Ectodermal cell (in vitro differentiated cells): ENCODE data around the gene BIN1. TPM values are rescaled to one million over a fixed set of nuclear protein-coding genes. Genes with fewer than 3 reads are reported as not detected.

Experiments used
- H3K27ac ChIP-seq: 2 replicates; pipeline ENCODE4 v1.7.0; 2013; ENCODE audit warnings: mild to moderate bottlenecking, low read depth, low read length; ENCODE audit not compliant: insufficient read depth, poor library complexity, severe bottlenecking
- H3K27me3 ChIP-seq: 2 replicates; pipeline ENCODE4 v1.7.0; 2013; ENCODE audit warnings: mild to moderate bottlenecking, low read length; ENCODE audit not compliant: insufficient read depth, control insufficient read depth, poor library complexity, severe bottlenecking
- H3K36me3 ChIP-seq: one replicate; pipeline ENCODE4 v1.7.0; 2013; ENCODE audit warnings: low read length; ENCODE audit not compliant: control insufficient read depth, insufficient read depth
- H3K4me1 ChIP-seq: one replicate; pipeline ENCODE4 v1.7.0; 2013; ENCODE audit warnings: low read length; ENCODE audit not compliant: control insufficient read depth, insufficient read depth
- H3K4me3 ChIP-seq: 2 replicates; pipeline ENCODE4 v1.7.0; 2013; ENCODE audit warnings: low read depth, low read length, control low read depth; ENCODE audit not compliant: insufficient read depth
- H3K9me3 ChIP-seq: 2 replicates; pipeline ENCODE4 v1.7.0; 2013; ENCODE audit warnings: mild to moderate bottlenecking, low read length, moderate library complexity; ENCODE audit not compliant: control insufficient read depth
- WGBS, 2 experiments: methylation state at CpG; one replicate each; pipeline ENCODE4 v1.1.7; 2013; ENCODE audit warnings: missing lambda C conversion rate in 2 of 2; 5-methylcytosine and 5-hydroxymethylcytosine counted together
- polyA plus RNA-seq, 4 experiments: library from polyadenylated mRNA; stranded (reverse); fragments of 50-300 nt; gene quantifications; one replicate each; pipeline ENCODE4 v1.2.3, GENCODE V29; 2013

The BIN1 gene, protein sequence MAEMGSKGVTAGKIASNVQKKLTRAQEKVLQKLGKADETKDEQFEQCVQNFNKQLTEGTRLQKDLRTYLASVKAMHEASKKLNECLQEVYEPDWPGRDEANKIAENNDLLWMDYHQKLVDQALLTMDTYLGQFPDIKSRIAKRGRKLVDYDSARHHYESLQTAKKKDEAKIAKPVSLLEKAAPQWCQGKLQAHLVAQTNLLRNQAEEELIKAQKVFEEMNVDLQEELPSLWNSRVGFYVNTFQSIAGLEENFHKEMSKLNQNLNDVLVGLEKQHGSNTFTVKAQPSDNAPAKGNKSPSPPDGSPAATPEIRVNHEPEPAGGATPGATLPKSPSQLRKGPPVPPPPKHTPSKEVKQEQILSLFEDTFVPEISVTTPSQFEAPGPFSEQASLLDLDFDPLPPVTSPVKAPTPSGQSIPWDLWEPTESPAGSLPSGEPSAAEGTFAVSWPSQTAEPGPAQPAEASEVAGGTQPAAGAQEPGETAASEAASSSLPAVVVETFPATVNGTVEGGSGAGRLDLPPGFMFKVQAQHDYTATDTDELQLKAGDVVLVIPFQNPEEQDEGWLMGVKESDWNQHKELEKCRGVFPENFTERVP
- polyA plus RNA-seq (2013, experiment 1 of 4): 58.2 TPM
- polyA plus RNA-seq (2013, experiment 2 of 4): 45.6 TPM
- 40.3 TPM for polyA plus RNA-seq (2013, experiment 3 of 4)
- 41.1 TPM for polyA plus RNA-seq (2013, experiment 4 of 4)

DNA sequence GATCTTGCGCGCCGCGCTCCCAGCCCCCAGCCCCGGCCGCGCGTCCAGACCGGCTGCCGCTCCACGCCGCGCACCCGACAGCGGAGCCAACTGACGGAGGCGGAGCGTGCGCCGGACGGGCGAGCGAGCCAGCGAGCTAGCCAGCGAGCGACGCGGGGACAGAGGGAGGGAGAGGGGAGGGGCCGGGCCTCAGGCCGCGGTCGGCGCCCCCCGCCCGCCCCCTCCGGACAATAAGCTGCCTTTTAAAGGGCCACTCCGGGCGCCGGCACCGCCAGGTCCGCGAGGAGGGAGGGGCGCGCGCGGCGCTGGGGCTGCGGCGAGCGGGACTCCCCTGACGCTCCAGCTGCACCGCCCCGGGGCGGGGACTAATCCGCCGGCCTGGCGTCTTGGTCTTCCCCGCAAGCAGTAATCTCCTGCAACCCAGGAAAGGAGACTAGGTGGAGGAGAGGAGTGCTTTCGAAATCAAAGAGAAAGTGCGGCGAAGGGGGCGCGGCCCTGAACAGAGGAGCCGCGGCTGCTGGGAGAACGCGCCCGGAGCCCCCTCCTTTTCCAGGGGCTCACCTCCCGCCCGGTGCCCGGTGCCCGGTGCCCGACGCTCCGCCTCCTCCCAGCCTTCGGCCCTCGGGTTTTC lies at the start of gene BIN1:
Gene BIN1, minus strand, starts transcription at position 164 of the 631 bp plus-strand sequence. CDS start 211 bp downstream, outside the sequence.
- Histone ChIP-seq H3K4me1 (peaks cover 19% of the 10 kb centered on the region), H3K9me3 (no peaks in the 10 kb centered on the region), H3K27me3 (peaks cover 3% of the 10 kb centered on the region), H3K27ac (peak within 1 kb of the TSS; percentile 53), H3K4me3 (peak within 1 kb of the TSS; percentile 56), H3K36me3 (no peaks in the 10 kb centered on the region)
- 0 to 1% methylated on average over 77 of the region's 77 CpGs for WGBS, 2 experiments

DNA sequence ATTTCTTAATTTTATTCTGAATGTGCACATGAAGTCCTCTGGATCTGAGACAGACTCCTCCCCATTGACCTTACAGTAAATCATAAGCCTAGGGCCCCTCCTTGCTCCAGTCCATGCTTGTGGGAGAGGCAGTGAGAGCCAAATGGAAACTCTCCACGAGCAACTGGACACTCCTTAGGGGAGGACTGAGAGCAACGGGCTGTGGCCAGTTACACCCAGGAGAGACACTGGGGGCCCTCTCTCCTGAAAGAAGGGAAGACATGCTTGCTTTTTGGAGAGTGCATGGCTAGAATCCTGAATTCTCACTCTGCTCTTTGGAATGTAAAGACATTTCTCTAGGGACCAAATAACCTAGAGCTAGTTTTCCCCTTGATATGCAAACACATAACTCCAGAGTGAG lies 49.0 kb upstream of the BIN1 start:
- 90 to 93% methylated on average over 2 of the region's 2 CpGs for WGBS, 2 experiments
- Histone ChIP-seq H3K27me3 (no peaks in the 10 kb centered on the region), H3K36me3 (no peaks in the 10 kb centered on the region), H3K27ac (no peak overlapping the region), H3K4me3 (no peak overlapping the region), H3K9me3 (no peaks in the 10 kb centered on the region), H3K4me1 (no peaks in the 10 kb centered on the region)

DNA sequence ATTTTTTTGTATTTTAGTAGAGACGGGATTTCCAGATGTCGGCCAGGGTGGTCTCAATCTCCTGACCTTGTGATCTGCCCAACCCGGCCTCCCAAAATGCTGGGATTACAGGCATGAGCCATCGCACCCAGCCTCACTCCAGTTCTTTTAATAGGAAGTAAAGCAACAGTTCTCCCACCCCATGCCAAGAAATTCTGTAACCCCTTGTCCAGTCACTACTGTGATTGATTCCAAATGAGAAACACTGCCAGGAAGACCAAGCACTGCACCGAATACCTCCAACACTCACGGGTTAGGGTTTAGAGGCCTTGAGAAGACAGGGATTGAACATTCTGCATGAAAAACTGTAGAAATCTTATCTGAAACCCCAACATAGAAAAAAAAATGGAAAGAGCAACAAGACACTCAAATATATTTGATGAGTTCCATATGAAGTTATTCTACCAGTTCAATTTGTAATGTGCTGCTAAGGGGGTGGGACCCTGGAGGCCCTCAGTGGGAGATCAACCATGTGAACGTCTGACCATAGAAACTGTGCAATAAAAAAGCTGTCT lies 48.2 kb upstream of the BIN1 start:
- Histone ChIP-seq H3K36me3 (no peaks in the 10 kb centered on the region), H3K27me3 (no peaks in the 10 kb centered on the region), H3K4me1 (no peaks in the 10 kb centered on the region), H3K9me3 (no peaks in the 10 kb centered on the region), H3K27ac (no peak overlapping the region), H3K4me3 (no peak overlapping the region)
- WGBS, 2 experiments: 91 to 94% methylated on average over 7 of the region's 7 CpGs

DNA sequence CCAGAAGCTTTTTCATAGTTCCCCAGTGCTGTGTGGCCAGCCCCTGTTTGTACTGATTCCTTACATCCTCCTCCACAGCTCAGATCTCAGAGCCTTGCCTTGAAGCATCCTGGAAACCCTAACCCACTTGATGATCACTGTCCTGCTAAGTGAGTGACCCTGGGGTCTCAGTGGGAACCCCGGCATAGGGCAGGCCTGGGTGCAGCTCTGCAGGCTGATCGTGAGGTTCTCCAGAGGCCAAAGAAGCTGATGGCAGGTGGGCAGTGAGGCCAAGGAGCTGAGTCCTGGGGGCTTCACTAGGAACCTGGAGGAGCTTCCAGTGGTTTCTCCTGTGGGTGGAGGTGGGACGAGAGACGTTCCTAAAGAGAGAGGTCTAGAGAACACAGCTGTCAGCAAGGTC lies 47.4 kb upstream of the BIN1 start:
- Histone ChIP-seq H3K27me3 (no peaks in the 10 kb centered on the region), H3K9me3 (no peaks in the 10 kb centered on the region), H3K4me1 (no peaks in the 10 kb centered on the region), H3K36me3 (no peaks in the 10 kb centered on the region), H3K27ac (no peak overlapping the region), H3K4me3 (no peak overlapping the region)
- 92 to 93% methylated on average over 4 of the region's 4 CpGs for WGBS, 2 experiments

DNA sequence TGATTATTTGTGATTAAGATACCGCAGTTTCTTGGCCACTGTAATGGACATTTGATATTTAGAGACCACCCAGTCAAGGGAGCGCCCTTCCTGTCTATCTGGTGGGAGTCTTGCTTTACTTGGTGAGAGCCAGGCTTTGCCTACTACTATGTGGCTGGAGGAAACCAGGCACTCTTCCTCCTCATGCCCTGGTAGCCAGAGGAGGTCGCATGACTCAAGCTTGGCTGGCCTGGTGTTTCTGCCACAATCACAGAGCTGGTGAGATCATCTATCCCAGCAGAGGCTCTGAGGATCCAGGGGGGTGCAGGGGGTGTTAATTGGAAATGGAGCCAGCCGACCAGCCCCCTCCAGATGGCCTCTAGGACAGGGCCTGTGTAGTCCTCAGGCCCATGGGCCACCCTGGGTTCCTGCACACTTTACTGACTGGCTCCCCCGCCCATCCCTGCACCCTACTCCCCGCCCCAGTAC lies 46.8 kb upstream of the BIN1 start:
- no peaks in the 10 kb centered on the region for H3K36me3 ChIP-seq
- H3K4me3 ChIP-seq: no peak overlapping the region
- H3K9me3 ChIP-seq: no peaks in the 10 kb centered on the region
- no peak overlapping the region for H3K27ac ChIP-seq
- no peaks in the 10 kb centered on the region for H3K4me1 ChIP-seq
- no peaks in the 10 kb centered on the region for H3K27me3 ChIP-seq
- 91 to 94% methylated on average over 6 of the region's 6 CpGs for WGBS, 2 experiments

DNA sequence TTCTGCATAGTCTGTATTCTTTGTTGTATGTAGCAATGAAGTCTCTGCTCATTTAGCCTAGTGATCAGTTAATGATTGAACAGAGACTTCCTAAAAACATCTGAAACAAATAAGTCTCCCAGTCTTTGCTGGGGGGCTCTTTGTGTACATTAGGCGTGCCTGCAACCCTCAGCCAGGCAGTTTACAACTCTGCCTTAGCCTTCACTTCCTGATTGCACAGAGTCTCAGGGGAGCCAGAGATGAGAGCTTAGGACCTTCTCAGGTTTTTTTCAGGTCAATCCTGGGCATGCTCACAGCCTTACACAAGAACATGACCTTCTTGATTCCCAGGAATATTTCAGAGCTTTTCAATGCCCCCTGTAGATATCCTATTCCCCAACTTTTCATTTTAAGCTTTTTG lies 44.0 kb upstream of the BIN1 start:
- WGBS, 2 experiments: 95 to 100% methylated on average over 1 of the region's 1 CpG
- no peak overlapping the region for H3K4me3 ChIP-seq
- H3K36me3 ChIP-seq: no peaks in the 10 kb centered on the region
- peaks cover 5% of the 10 kb centered on the region for H3K4me1 ChIP-seq
- no peaks in the 10 kb centered on the region for H3K27me3 ChIP-seq
- no peaks in the 10 kb centered on the region for H3K9me3 ChIP-seq
- no peak overlapping the region for H3K27ac ChIP-seq

DNA sequence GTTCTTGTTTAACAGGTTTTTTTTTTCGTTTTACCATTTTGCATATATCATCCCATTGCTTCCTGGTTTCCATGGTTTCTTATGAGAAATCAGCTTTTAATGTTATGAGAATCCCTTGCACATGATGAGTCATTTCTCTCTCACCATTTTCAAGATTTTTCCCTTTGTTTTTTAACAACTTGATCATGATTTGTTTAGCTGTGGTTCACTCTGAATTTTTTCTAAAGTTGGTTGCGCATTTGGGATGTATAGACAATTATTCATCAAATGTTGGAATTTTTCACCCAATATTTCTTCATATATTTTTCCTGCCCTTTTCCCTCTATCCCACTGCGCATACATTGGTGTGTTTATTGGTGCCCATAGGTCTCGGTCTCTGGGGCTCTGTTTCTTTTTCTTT lies 42.4 kb upstream of the BIN1 start:
- WGBS, 2 experiments: 89 to 95% methylated on average over 2 to 4 of the region's 4 CpGs
- Histone ChIP-seq H3K4me3 (no peak overlapping the region), H3K36me3 (no peaks in the 10 kb centered on the region), H3K4me1 (peaks cover 5% of the 10 kb centered on the region), H3K27ac (no peak overlapping the region), H3K27me3 (no peaks in the 10 kb centered on the region), H3K9me3 (no peaks in the 10 kb centered on the region)

DNA sequence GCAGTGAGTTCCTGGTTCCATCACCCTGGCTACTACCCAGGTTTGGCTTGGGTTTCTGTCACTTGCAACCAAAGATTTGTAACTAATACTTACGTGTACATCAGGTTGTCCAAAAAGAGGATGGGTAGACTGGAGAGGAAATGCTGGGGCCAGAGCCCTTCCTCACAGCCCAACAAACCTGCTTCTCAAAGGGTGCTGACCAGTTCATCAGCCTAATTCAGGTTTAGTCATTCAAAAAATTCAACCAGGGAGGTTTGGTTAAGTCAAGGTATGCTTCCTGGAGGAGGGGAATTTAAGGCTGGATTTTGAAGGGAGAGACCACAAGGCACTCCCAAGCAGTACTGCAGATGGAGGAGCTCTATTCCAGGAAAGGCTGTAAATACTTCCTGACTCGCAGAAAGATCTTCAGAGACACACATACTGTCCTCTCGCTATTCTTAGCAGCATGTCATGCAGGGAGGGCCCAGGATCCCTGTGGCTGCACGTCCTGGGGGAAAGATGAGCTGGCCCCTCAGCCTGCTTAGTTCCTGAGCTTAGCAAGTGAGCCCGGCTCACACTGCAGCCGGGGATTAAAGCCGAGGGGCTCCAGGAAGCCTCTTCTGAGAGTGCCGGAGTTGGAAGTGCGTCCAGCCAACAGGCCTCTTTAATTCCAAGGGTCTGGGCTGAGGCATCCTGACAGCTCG lies 40.0 kb upstream of the BIN1 start:
- H3K27ac ChIP-seq: no peak overlapping the region
- peaks cover 5% of the 10 kb centered on the region for H3K4me1 ChIP-seq
- H3K9me3 ChIP-seq: no peaks in the 10 kb centered on the region
- WGBS, 2 experiments: 56 to 57% methylated on average over 10 of the region's 10 CpGs
- no peak overlapping the region for H3K4me3 ChIP-seq
- no peaks in the 10 kb centered on the region for H3K27me3 ChIP-seq
- no peaks in the 10 kb centered on the region for H3K36me3 ChIP-seq

DNA sequence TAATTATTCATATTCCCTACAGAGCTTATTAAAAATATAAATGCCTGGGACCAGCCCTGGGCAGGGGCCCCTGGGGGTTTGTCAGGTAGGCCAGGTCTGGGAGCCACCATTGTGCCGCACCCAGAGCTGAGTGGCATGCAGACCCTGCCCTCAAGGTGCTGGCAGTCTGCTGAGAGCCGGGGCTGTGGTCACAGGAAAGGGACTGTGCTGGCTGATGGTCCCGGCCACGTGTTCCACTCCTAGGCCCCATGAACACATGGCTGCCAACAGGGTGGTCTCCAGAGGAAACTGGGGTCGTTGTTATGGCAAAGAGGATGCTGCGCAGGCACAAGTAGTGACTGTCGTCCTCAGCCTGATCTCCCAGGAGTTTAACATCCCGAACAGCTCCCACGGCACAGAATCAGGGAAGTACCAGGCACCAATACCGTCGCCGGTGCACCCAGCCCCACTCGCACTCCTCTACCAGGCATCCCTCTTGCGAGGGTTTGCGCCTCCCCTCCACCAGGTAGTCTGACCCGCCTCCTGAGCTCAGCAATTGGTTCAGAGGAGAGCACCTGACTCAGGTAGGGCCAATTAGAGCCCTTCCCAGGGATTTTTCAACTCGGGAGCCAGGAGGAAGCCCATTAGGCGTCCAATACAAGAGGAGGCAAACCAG lies 39.2 kb upstream of the BIN1 start:
- no peak overlapping the region for H3K27ac ChIP-seq
- no peak overlapping the region for H3K4me3 ChIP-seq
- no peaks in the 10 kb centered on the region for H3K27me3 ChIP-seq
- H3K9me3 ChIP-seq: no peaks in the 10 kb centered on the region
- H3K4me1 ChIP-seq: peaks cover 5% of the 10 kb centered on the region
- WGBS, 2 experiments: 92 to 94% methylated on average over 18 of the region's 18 CpGs
- H3K36me3 ChIP-seq: no peaks in the 10 kb centered on the region
